ENCODE data around the gene NFATC1.

GRCh38 chr18:79563949-79564348, 168.2 kb downstream of the NFATC1 start:
- no peak for TF ChIP-seq POLR2A (IDR thresholded peaks at IDR 0.05)
- no peak for TF ChIP-seq CTCF (IDR thresholded peaks at IDR 0.05)
